NT2/D1 (cell line): ENCODE results near the gene ZFHX3.

Experiments
- DNase-seq: peaks from one replicate; pipeline ENCODE4 v3.0.0-alpha.2; 2011; ENCODE audit warnings: low read depth, low spot score
- H3K27me3 ChIP-seq: 2 replicates; pipeline ENCODE4 v1.6.0; 2011; ENCODE audit warnings: mild to moderate bottlenecking; ENCODE audit not compliant: insufficient read length, insufficient read depth
- H3K36me3 ChIP-seq: 2 replicates; pipeline ENCODE4 v1.6.1; 2011; ENCODE audit warnings: mild to moderate bottlenecking, low read length, mixed read lengths; ENCODE audit not compliant: insufficient read depth, insufficient read length
- H3K4me1 ChIP-seq: 2 replicates; pipeline ENCODE4 v1.5.1; 2011; ENCODE audit not compliant: insufficient read depth, insufficient read length
- H3K4me3 ChIP-seq: 2 replicates; pipeline ENCODE4 v1.5.1; 2011; ENCODE audit warnings: low read depth; ENCODE audit not compliant: insufficient read length
- H3K9ac ChIP-seq: 2 replicates; pipeline ENCODE4 v1.6.0; 2011; ENCODE audit warnings: low read depth; ENCODE audit not compliant: insufficient read length
- H3K9me3 ChIP-seq: 2 replicates; pipeline ENCODE4 v1.5.1; 2011; ENCODE audit warnings: mild to moderate bottlenecking, low read length; ENCODE audit not compliant: insufficient read depth
- SUZ12 ChIP-seq: IDR thresholded peaks from 2 replicates; pipeline ENCODE4 v1.6.1; 2011; ENCODE audit not compliant: insufficient read length, insufficient read depth; ENCODE audit errors: extremely low read depth
- YY1 ChIP-seq: IDR thresholded peaks from 2 replicates; pipeline ENCODE4 v1.6.1; 2011; ENCODE audit not compliant: insufficient read length, insufficient read depth
- ZNF274 ChIP-seq: IDR thresholded peaks from 2 replicates; pipeline ENCODE4 v1.6.1; 2011; ENCODE audit warnings: mild to moderate bottlenecking, low read depth, low read length

ZFHX3 gene

DNA sequence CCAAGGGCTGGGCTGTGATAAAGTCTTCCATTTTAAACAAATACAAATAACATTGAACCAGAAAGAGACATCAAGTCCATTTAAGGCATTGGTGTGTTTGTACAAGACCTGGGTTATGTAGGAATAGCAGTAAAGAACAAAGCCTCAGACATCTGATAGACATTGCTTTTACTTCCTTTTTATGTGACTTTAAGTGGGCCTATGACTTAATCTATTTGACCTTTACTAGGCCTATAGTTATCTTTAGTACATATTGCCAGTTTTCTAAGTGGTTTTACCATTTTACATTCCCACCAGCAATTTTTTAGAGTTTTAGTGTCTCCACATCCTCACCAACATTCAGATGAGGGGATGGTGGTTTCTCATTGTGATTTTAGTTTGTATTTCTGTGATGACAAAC, 298.8 kb downstream of the ZFHX3 start:
- no peaks in the 10 kb centered on the region for H3K27me3 ChIP-seq
- H3K4me1 ChIP-seq: no peaks in the 10 kb centered on the region
- peaks cover 3% of the 10 kb centered on the region for H3K36me3 ChIP-seq
- no peak overlapping the region for H3K9ac ChIP-seq
- no peak for DNase-seq
- no peaks in the 10 kb centered on the region for H3K9me3 ChIP-seq
- no peak for TF ChIP-seq YY1
- TF ChIP-seq ZNF274: no peak
- no peak for TF ChIP-seq SUZ12
- H3K4me3 ChIP-seq: no peak overlapping the region

- no peak for TF ChIP-seq ZNF274
- TF ChIP-seq YY1: no peak
- TF ChIP-seq SUZ12: no peak
- Histone ChIP-seq H3K27me3 (no peaks in the 10 kb centered on the region), H3K36me3 (no peaks in the 10 kb centered on the region), H3K9me3 (no peaks in the 10 kb centered on the region), H3K9ac (no peak overlapping the region), H3K4me1 (no peaks in the 10 kb centered on the region), H3K4me3 (no peak overlapping the region)
- DNase-seq: no peak
These were observed 303.7 kb downstream of the ZFHX3 start for GRCh38 chr16:72744076-72744793.

DNA sequence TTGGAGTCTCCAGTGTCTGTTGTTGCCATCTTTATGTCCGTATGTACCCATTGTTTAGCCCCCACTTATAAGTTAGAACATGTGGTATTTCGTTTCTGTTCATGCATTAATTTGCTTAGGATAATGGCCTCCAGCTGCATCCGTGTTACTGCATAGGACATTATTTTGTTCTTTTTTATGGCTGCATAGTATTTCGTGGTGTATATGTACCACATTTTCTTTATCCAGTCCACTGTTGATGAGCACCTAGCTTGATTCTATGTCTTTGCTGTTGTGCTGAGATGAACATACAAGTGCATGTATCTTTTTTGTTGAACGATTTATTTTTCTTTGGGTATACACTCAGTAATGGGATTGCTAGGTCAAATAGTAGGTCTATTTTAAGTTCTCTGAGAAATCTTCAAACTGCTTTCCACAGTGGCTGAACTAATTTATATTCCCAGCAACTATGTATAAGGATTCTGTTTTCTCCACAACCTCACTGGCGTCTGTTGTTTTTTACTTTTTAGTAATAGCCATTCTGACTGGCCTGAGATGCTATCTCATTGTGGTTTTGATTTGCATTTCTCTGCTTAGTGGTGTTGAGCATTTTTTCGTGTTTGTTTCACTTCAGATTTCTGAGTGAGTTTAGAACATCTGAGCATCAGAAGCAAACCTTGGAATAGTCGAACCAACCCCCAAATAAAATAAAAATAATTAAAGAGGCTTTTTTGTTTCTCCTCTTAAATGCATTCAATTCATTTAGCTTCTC, 304.7 kb downstream of the ZFHX3 start:
- Histone ChIP-seq H3K4me1 (no peaks in the 10 kb centered on the region), H3K9ac (no peak overlapping the region), H3K4me3 (no peak overlapping the region), H3K36me3 (no peaks in the 10 kb centered on the region), H3K27me3 (no peaks in the 10 kb centered on the region), H3K9me3 (no peaks in the 10 kb centered on the region)
- DNase-seq: no peak
- TF ChIP-seq ZNF274 (no peak), SUZ12 (no peak), YY1 (no peak)

DNA sequence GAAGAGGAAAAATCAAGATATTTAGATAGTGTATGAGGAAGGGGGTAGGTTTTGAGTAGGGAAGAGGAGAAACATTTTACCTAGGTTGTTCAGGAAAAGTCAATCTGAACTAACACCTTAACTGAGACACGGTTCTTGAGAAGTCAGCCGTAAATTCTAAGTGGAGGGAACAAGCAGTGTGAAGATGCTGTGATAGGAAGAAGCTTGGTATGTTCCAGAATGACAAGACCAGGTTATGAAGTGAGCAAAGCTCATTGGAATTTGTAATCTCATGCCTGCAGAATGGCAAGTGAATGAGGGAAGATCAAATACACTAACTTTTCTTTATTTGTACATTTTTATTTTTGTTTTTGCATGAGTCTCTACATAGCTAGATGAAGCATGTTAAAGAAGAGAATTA, 307.6 kb downstream of the ZFHX3 start:
- no peaks in the 10 kb centered on the region for H3K9me3 ChIP-seq
- no peak overlapping the region for H3K4me3 ChIP-seq
- H3K9ac ChIP-seq: no peak overlapping the region
- no peak for TF ChIP-seq SUZ12
- TF ChIP-seq YY1: no peak
- no peak for TF ChIP-seq ZNF274
- no peaks in the 10 kb centered on the region for H3K27me3 ChIP-seq
- no peak for DNase-seq
- no peaks in the 10 kb centered on the region for H3K36me3 ChIP-seq
- peaks cover 10% of the 10 kb centered on the region for H3K4me1 ChIP-seq

- TF ChIP-seq YY1: no peak
- no peak for TF ChIP-seq SUZ12
- no peak for TF ChIP-seq ZNF274
- no peaks in the 10 kb centered on the region for H3K36me3 ChIP-seq
- no peaks in the 10 kb centered on the region for H3K27me3 ChIP-seq
- no peak overlapping the region for H3K9ac ChIP-seq
- peaks cover 10% of the 10 kb centered on the region for H3K4me1 ChIP-seq
- H3K4me3 ChIP-seq: no peak overlapping the region
- 0 out of 2 replicates have a peak, but pooled peaks cover 6% of the 10 kb centered on the region for H3K9me3 ChIP-seq
- DNase-seq: no peak
These were observed 308.4 kb downstream of the ZFHX3 start for GRCh38 chr16:72739577-72739976.

- H3K4me3 ChIP-seq: no peak overlapping the region
- no peaks in the 10 kb centered on the region for H3K36me3 ChIP-seq
- DNase-seq: no peak
- H3K4me1 ChIP-seq: peaks cover 10% of the 10 kb centered on the region
- H3K27me3 ChIP-seq: no peaks in the 10 kb centered on the region
- 0 out of 2 replicates have a peak, but pooled peaks cover 6% of the 10 kb centered on the region for H3K9me3 ChIP-seq
- H3K9ac ChIP-seq: no peak overlapping the region
- no peak for TF ChIP-seq ZNF274
- no peak for TF ChIP-seq YY1
- TF ChIP-seq SUZ12: no peak
These were observed 311.9 kb downstream of the ZFHX3 start for GRCh38 chr16:72736074-72736473.
